ENCODE data around the gene DOCK2. TPM values are rescaled to one million over a fixed set of nuclear protein-coding genes. Genes with fewer than 3 reads are reported as not detected.
"Not testable (repeated sequence)": the region's sequence is repeated elsewhere in the genome, so short reads cannot be mapped to it uniquely, and the experiment has no call there.

The DOCK2 gene
- total RNA-seq, 1 experiment from 2014 or later = 0.42 TPM

- CTCF ChIA-PET = interaction anchor here (0.5 kb wide), 1 partner anchor 575 kb away, joined by 3 read pairs; no protein-coding TSS in a partner anchor
- H3K27me3 Mint-ChIP-seq (ENCODE audit: insufficient read depth, unreplicated experiment) = no peaks in the 10 kb centered on the region
- no peak overlapping the region for H3K4me3 Mint-ChIP-seq (ENCODE audit: unreplicated experiment)
- no peak for DNase-seq (ENCODE audit: unreplicated experiment)
- no peak for TF ChIP-seq CTCF (IDR thresholded peaks at IDR 0.05; ENCODE audit: unreplicated experiment)
- H3K36me3 Mint-ChIP-seq (ENCODE audit: insufficient read depth, unreplicated experiment) = peaks cover 13% of the 10 kb centered on the region
- BruUV-seq (replicated peaks) = no TSS peak
- peaks cover 16% of the 10 kb centered on the region for H3K9me3 Mint-ChIP-seq (ENCODE audit: unreplicated experiment)
- H3K27ac Mint-ChIP-seq (ENCODE audit: low read depth, unreplicated experiment) = no peak overlapping the region
- intact Hi-C loops (cut with micrococcal nuclease) = no loop called here
- H3K4me1 Mint-ChIP-seq (ENCODE audit: insufficient read depth, unreplicated experiment) = no peaks in the 10 kb centered on the region
- POLR2A ChIA-PET = interaction anchor here (0.7 to 1.4 kb wide), 2 partner anchors 13 to 820 kb away, joined by 3 read pairs; no protein-coding TSS in a partner anchor
These were observed 29.2 kb upstream of the DOCK2 start for GRCh38 chr5:169607882-169608281.

- CTCF ChIA-PET = no interaction called here
- POLR2A ChIA-PET = no interaction called here
- TF ChIP-seq CTCF (IDR thresholded peaks at IDR 0.05; ENCODE audit: unreplicated experiment) = no peak
- Mint-ChIP-seq H3K4me3 (ENCODE audit: unreplicated experiment) (no peak overlapping the region), H3K9me3 (ENCODE audit: unreplicated experiment) (peaks cover 20% of the 10 kb centered on the region), H3K4me1 (ENCODE audit: insufficient read depth, unreplicated experiment) (no peaks in the 10 kb centered on the region), H3K27me3 (ENCODE audit: insufficient read depth, unreplicated experiment) (no peaks in the 10 kb centered on the region), H3K27ac (ENCODE audit: low read depth, unreplicated experiment) (no peak overlapping the region), H3K36me3 (ENCODE audit: insufficient read depth, unreplicated experiment) (no peaks in the 10 kb centered on the region)
- intact Hi-C loops (cut with micrococcal nuclease) = no loop called here
- no TSS peak for BruUV-seq (replicated peaks)
- DNase-seq (ENCODE audit: unreplicated experiment) = no peak
These were observed 27.4 kb upstream of the DOCK2 start for GRCh38 chr5:169609716-169610115.

- no peak overlapping the region for H3K4me3 Mint-ChIP-seq (ENCODE audit: unreplicated experiment)
- no peak for DNase-seq (ENCODE audit: unreplicated experiment)
- no peaks in the 10 kb centered on the region for H3K36me3 Mint-ChIP-seq (ENCODE audit: insufficient read depth, unreplicated experiment)
- no peak for TF ChIP-seq CTCF (IDR thresholded peaks at IDR 0.05; ENCODE audit: unreplicated experiment)
- peaks cover 20% of the 10 kb centered on the region for H3K9me3 Mint-ChIP-seq (ENCODE audit: unreplicated experiment)
- POLR2A ChIA-PET = no interaction called here
- no peaks in the 10 kb centered on the region for H3K4me1 Mint-ChIP-seq (ENCODE audit: insufficient read depth, unreplicated experiment)
- H3K27ac Mint-ChIP-seq (ENCODE audit: low read depth, unreplicated experiment) = no peak overlapping the region
- no TSS peak for BruUV-seq (replicated peaks)
- CTCF ChIA-PET = interaction anchor here (0.6 to 0.8 kb wide), 3 partner anchors 21 to 1022 kb away, joined by 3 to 4 read pairs (median 4); partner anchors contain the start of gene SPDL1
- H3K27me3 Mint-ChIP-seq (ENCODE audit: insufficient read depth, unreplicated experiment) = no peaks in the 10 kb centered on the region
- intact Hi-C loops (cut with micrococcal nuclease) = no loop called here
These were observed 26.5 kb upstream of the DOCK2 start for GRCh38 chr5:169610606-169611005.

GRCh38 chr5:169615561-169615960 is 21.5 kb upstream of the DOCK2 start:
- ChIA-PET CTCF (no interaction called here), POLR2A (interaction anchor here (1.0 kb wide), 1 partner anchor 9 kb away, joined by 3 read pairs; no protein-coding TSS in a partner anchor)
- intact Hi-C loops (cut with micrococcal nuclease) = no loop called here
- Mint-ChIP-seq H3K27me3 (ENCODE audit: insufficient read depth, unreplicated experiment) (no peaks in the 10 kb centered on the region), H3K9me3 (ENCODE audit: unreplicated experiment) (peaks cover 18% of the 10 kb centered on the region), H3K36me3 (ENCODE audit: insufficient read depth, unreplicated experiment) (no peaks in the 10 kb centered on the region), H3K27ac (ENCODE audit: low read depth, unreplicated experiment) (no peak overlapping the region), H3K4me1 (ENCODE audit: insufficient read depth, unreplicated experiment) (no peaks in the 10 kb centered on the region), H3K4me3 (ENCODE audit: unreplicated experiment) (no peak overlapping the region)
- no TSS peak for BruUV-seq (replicated peaks)
- no peak for TF ChIP-seq CTCF (IDR thresholded peaks at IDR 0.05; ENCODE audit: unreplicated experiment)
- no peak for DNase-seq (ENCODE audit: unreplicated experiment)

- H3K9me3 Mint-ChIP-seq (ENCODE audit: unreplicated experiment); POLR2A ChIA-PET; H3K4me3 Mint-ChIP-seq (ENCODE audit: unreplicated experiment); H3K27me3 Mint-ChIP-seq (ENCODE audit: insufficient read depth, unreplicated experiment); BruUV-seq (replicated peaks); H3K27ac Mint-ChIP-seq (ENCODE audit: low read depth, unreplicated experiment); DNase-seq (ENCODE audit: unreplicated experiment); intact Hi-C loops (cut with micrococcal nuclease); H3K36me3 Mint-ChIP-seq (ENCODE audit: insufficient read depth, unreplicated experiment): not testable (repeated sequence)
- H3K4me1 Mint-ChIP-seq (ENCODE audit: insufficient read depth, unreplicated experiment) = peaks cover 24% of the 10 kb centered on the region
- CTCF ChIA-PET = interaction anchor here (0.9 to 1.0 kb wide), 2 partner anchors 43 to 357 kb away, joined by 3 read pairs; no protein-coding TSS in a partner anchor
These were observed 12.8 kb upstream of the DOCK2 start for GRCh38 chr5:169624307-169624706.
